Activated naive CD4-positive, alpha-beta T cell treated with anti-CD3 and anti-CD28 coated beads for 36 hours (primary cell): ENCODE measurements around the gene EHBP1. TPM values are rescaled to one million over a fixed set of nuclear protein-coding genes. Genes with fewer than 3 reads are reported as not detected.
"Not testable (repeated sequence)": the region's sequence is repeated elsewhere in the genome, so short reads cannot be mapped to it uniquely, and the experiment has no call there.

Experiments
- CTCF ChIA-PET: fragments of 350-600 bp; sonication (Branson Sonifier 250); formaldehyde crosslinking; loops from one replicate; lab custom pipeline; 2021; ENCODE audit warnings: antibody characterized with exemption; lab: Charles Lee
- DNase-seq: peaks from one replicate; pipeline ENCODE4 v3.0.0-alpha.2; 2020
- H3K27ac Mint-ChIP-seq: one replicate; pipeline ENCODE4 v1.8.0; 2021; ENCODE audit warnings: mild to moderate bottlenecking, mixed read lengths
- H3K27me3 Mint-ChIP-seq: one replicate; pipeline ENCODE4 v1.8.0; 2021; ENCODE audit warnings: low read depth, mixed read lengths
- H3K36me3 Mint-ChIP-seq: one replicate; pipeline ENCODE4 v1.8.0; 2021; ENCODE audit warnings: low read depth, mixed read lengths
- H3K4me1 Mint-ChIP-seq: one replicate; pipeline ENCODE4 v1.8.0; 2021; ENCODE audit warnings: low read depth, mixed read lengths
- H3K4me3 Mint-ChIP-seq: one replicate; pipeline ENCODE4 v1.8.0; 2021; ENCODE audit warnings: mild to moderate bottlenecking, moderate library complexity, mixed read lengths
- H3K9me3 Mint-ChIP-seq: one replicate; pipeline ENCODE4 v1.8.0; 2021; ENCODE audit warnings: mixed read lengths
- intact Hi-C: fragments of 100-400 bp; cut with micrococcal nuclease; formaldehyde crosslinking; loops from one replicate; pipeline ENCODE4 v1.15.1; 2023
- total RNA-seq, 2 experiments: library from RNA; stranded (reverse); gene quantifications; one replicate each; pipeline ENCODE4 v1.2.3, GENCODE V29; 2021

The EHBP1 gene
- total RNA-seq, 2 experiments from 2014 or later = 17.4 to 17.5 TPM

GRCh38 chr2:62708751-62709150, 3.2 kb downstream of the EHBP1 start:
- Mint-ChIP-seq H3K36me3 (peaks cover 9% of the 10 kb centered on the region), H3K9me3 (no peaks in the 10 kb centered on the region), H3K4me3 (no peak overlapping the region), H3K27ac (no peak overlapping the region), H3K4me1 (peaks cover 27% of the 10 kb centered on the region), H3K27me3 (no peaks in the 10 kb centered on the region)
- no peak for DNase-seq
- CTCF ChIA-PET = no interaction called here
- intact Hi-C loops = loop anchor here (5.0 to 10.0 kb wide), 5 partner anchors 201 to 1149 kb away; partner anchors contain the start of genes COMMD1, FAM161A and TMEM17

DNA sequence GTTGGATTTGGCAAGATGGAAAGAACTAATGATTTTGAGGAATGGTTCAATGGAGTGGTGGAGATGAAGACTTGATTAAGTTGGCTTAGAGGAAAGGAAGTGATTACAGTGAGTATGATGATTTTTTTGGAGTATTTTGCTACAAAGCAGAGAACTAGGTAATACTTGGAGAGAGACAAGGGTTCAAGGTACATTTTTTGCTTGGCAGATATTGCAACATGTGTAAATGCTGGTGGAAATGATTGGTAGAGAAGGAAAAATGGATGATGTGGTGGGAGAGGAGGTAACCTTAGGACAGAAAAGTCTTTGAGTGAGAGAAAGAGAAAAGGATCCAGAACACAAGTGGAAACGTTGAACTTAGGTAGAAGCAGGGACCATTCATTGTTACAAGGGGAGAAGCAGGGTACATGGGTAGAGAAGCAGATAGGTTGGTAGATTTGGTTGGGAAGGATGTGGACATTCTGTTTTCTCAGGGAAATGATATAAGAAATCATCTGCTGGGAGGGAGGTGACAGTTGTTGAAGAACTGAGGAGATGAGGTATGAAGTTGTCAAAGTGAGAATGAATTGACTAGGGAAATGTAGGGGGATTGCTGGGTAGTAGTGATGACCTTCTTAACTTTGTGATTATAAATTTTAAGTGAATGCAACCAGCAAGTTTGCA, 6.5 kb downstream of the EHBP1 start:
- no peak overlapping the region for H3K27ac Mint-ChIP-seq
- CTCF ChIA-PET = no interaction called here
- H3K9me3 Mint-ChIP-seq = no peaks in the 10 kb centered on the region
- no peaks in the 10 kb centered on the region for H3K27me3 Mint-ChIP-seq
- no peak for DNase-seq
- H3K4me1 Mint-ChIP-seq = peaks cover 20% of the 10 kb centered on the region
- no peak overlapping the region for H3K4me3 Mint-ChIP-seq
- H3K36me3 Mint-ChIP-seq = peaks cover 16% of the 10 kb centered on the region
- intact Hi-C loops = no loop called here

DNA sequence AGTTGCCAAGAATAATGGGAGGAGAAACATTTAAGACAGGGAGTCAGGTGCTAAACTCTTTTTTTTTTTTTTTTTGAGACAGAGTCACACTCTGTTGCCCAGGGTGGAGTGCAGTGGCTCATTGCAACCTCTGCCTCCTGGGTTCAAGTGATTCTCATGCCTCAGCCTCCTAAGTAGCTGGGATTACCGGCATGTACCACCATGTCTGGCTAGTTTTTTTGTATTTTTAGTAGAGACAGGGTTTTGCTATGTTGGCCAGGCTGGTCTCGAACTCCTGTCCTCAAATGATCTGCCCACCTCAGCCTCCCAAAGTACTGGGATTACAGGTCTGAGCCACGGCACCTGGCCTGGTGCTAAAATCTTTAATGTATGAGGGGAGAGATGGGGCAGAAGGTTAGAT, 7.7 kb downstream of the EHBP1 start:
- H3K27ac Mint-ChIP-seq, intact Hi-C loops, CTCF ChIA-PET, H3K27me3 Mint-ChIP-seq, DNase-seq, H3K9me3 Mint-ChIP-seq, H3K4me3 Mint-ChIP-seq: not testable (repeated sequence)
- Mint-ChIP-seq H3K36me3 (peaks cover 16% of the 10 kb centered on the region), H3K4me1 (peaks cover 16% of the 10 kb centered on the region)

- Mint-ChIP-seq H3K27me3 (no peaks in the 10 kb centered on the region), H3K4me3 (no peak overlapping the region), H3K36me3 (peaks cover 10% of the 10 kb centered on the region), H3K4me1 (peaks cover 10% of the 10 kb centered on the region), H3K27ac (no peak overlapping the region), H3K9me3 (no peaks in the 10 kb centered on the region)
- intact Hi-C loops = no loop called here
- DNase-seq = no peak
- CTCF ChIA-PET = no interaction called here
Measured at GRCh38 chr2:62713837-62714236, 8.3 kb downstream of the EHBP1 start.

GRCh38 chr2:62716768-62717167, 11.3 kb downstream of the EHBP1 start:
- intact Hi-C loops = no loop called here
- no peak overlapping the region for H3K4me3 Mint-ChIP-seq
- H3K27me3 Mint-ChIP-seq = no peaks in the 10 kb centered on the region
- peaks cover 14% of the 10 kb centered on the region for H3K4me1 Mint-ChIP-seq
- DNase-seq = no peak
- H3K9me3 Mint-ChIP-seq = no peaks in the 10 kb centered on the region
- CTCF ChIA-PET = interaction anchor here (0.6 kb wide), 1 partner anchor 320 kb away, joined by 4 read pairs; no protein-coding TSS in a partner anchor
- H3K27ac Mint-ChIP-seq = no peak overlapping the region
- peaks cover 16% of the 10 kb centered on the region for H3K36me3 Mint-ChIP-seq

- intact Hi-C loops = no loop called here
- CTCF ChIA-PET = interaction anchor here (0.6 kb wide), 1 partner anchor 320 kb away, joined by 4 read pairs; no protein-coding TSS in a partner anchor
- no peak overlapping the region for H3K27ac Mint-ChIP-seq
- peaks cover 2% of the 10 kb centered on the region for H3K9me3 Mint-ChIP-seq
- H3K27me3 Mint-ChIP-seq = no peaks in the 10 kb centered on the region
- DNase-seq = no peak
- H3K36me3 Mint-ChIP-seq = peaks cover 19% of the 10 kb centered on the region
- no peak overlapping the region for H3K4me3 Mint-ChIP-seq
- H3K4me1 Mint-ChIP-seq = peaks cover 14% of the 10 kb centered on the region
Measured at GRCh38 chr2:62717503-62718081, 12.1 kb downstream of the EHBP1 start.

DNA sequence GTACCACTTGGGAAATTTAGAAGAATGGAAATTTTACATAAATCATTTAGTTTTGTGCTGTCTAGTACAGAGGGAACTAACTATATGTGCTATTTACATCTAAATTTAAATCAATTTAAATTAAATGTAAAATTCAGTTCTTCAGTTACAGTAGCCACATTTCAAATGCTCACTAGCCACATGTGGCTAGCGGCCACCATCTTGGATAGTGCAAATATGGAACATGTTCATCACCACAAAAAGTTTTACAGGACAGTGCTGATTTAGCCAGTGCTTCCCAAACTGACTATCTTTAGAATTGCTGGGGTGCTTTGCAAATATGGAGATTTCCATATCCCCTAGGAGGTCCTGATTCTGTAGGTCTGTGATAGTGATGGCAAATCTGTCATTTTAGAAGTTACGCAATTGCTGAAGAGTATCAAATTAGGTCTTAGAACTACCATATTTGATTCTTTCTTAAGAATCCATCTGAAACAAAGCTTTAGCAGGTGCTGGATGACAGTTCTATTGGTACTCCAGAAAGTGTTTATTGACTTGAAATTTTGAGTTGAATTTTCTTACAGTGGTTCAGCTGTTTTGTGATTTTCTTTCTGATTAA, 12.8 kb downstream of the EHBP1 start:
- H3K27me3 Mint-ChIP-seq = no peaks in the 10 kb centered on the region
- H3K27ac Mint-ChIP-seq = no peak overlapping the region
- H3K4me3 Mint-ChIP-seq = no peak overlapping the region
- peaks cover 25% of the 10 kb centered on the region for H3K36me3 Mint-ChIP-seq
- H3K4me1 Mint-ChIP-seq = peaks cover 16% of the 10 kb centered on the region
- H3K9me3 Mint-ChIP-seq = peaks cover 10% of the 10 kb centered on the region
- no peak for DNase-seq
- CTCF ChIA-PET = no interaction called here
- intact Hi-C loops = no loop called here

DNA sequence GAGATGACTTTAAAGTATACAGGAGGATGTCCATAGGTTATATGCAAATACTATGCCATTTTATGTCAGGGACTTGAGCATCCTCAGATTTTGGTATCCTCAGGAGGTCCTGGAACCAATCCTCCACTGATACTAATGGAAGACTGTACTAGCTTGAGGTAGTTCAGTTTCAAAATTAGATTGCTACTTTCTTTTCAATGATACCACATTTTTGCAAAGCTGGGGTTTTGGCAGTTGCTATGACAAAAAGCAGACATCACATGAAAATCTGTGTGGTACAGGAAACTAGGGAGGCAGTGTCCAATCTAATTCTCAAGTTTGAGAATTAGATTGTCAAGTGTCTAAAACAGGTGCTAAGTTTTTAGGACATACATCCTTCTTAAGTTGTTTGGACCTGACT, 14.2 kb downstream of the EHBP1 start:
- H3K27me3 Mint-ChIP-seq = no peaks in the 10 kb centered on the region
- intact Hi-C loops = no loop called here

DNA sequence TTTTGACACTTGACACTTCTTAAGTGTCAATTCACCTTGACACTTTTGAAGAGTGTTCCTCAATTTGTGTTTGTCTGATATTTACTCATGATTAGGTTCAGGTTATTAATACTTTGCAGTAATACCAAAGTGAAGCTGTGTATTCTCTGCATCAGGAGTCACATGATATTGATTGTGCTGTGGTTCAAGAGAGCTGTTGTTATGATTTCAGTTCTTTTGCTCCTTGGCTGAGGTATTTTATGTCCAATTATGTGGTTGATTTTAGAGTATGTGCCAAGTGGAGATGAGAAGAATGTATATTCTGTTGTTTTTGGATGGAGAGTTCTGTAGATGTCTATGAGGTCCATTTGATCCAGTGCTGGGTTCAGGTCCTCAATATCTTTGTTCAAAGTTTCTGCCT, 17.2 kb downstream of the EHBP1 start:
- Mint-ChIP-seq H3K27me3 (no peaks in the 10 kb centered on the region), H3K4me1 (peaks cover 16% of the 10 kb centered on the region), H3K27ac (no peak overlapping the region), H3K4me3 (no peak overlapping the region), H3K36me3 (peaks cover 24% of the 10 kb centered on the region), H3K9me3 (peaks cover 11% of the 10 kb centered on the region)
- CTCF ChIA-PET = no interaction called here
- no peak for DNase-seq
- intact Hi-C loops = no loop called here

More for the DNA sequence above, 14.2 kb downstream of the EHBP1 start:
- CTCF ChIA-PET = interaction anchor here (0.6 kb wide), 1 partner anchor 212 kb away, joined by 3 read pairs; no protein-coding TSS in a partner anchor
- peaks cover 12% of the 10 kb centered on the region for H3K4me1 Mint-ChIP-seq
- no peak for DNase-seq
- H3K4me3 Mint-ChIP-seq = no peak overlapping the region
- H3K27ac Mint-ChIP-seq = no peak overlapping the region
- peaks cover 25% of the 10 kb centered on the region for H3K36me3 Mint-ChIP-seq
- H3K9me3 Mint-ChIP-seq = peaks cover 11% of the 10 kb centered on the region

GRCh38 chr2:62723253-62723652, 17.7 kb downstream of the EHBP1 start:
- no peak for DNase-seq
- Mint-ChIP-seq H3K4me1 (peaks cover 16% of the 10 kb centered on the region), H3K9me3 (peaks cover 11% of the 10 kb centered on the region), H3K4me3 (no peak overlapping the region), H3K27ac (no peak overlapping the region), H3K27me3 (no peaks in the 10 kb centered on the region), H3K36me3 (peaks cover 24% of the 10 kb centered on the region)
- intact Hi-C loops = no loop called here
- CTCF ChIA-PET = no interaction called here

DNA sequence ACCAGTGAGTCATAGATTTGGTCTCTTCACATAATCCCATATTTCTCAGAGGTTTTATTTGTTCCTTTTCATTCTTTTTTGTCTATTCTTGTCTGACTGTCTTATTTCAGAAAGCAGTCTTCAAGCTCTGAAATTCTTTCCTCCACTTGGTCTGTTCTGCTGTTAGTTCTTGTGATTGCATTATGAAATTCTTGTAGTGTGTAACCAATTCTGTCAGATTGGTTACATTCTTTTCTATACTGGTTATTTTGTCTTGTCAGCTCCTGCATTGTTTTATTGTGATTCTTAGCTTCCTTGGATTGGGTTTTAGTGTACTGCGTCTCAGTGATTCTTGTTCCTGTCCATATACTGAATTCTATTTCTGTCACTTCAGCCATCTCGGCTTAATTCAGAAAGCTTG, 18.6 kb downstream of the EHBP1 start:
- peaks cover 11% of the 10 kb centered on the region for H3K9me3 Mint-ChIP-seq
- CTCF ChIA-PET = no interaction called here
- intact Hi-C loops = no loop called here
- no peak overlapping the region for H3K4me3 Mint-ChIP-seq
- H3K36me3 Mint-ChIP-seq = peaks cover 24% of the 10 kb centered on the region
- H3K27ac Mint-ChIP-seq = no peak overlapping the region
- DNase-seq = no peak
- H3K4me1 Mint-ChIP-seq = peaks cover 16% of the 10 kb centered on the region
- no peaks in the 10 kb centered on the region for H3K27me3 Mint-ChIP-seq

- intact Hi-C loops = no loop called here
- DNase-seq = peak; percentile 29
- Mint-ChIP-seq H3K4me1 (peaks cover 10% of the 10 kb centered on the region), H3K27me3 (no peaks in the 10 kb centered on the region), H3K9me3 (peaks cover 13% of the 10 kb centered on the region), H3K36me3 (peaks cover 22% of the 10 kb centered on the region), H3K4me3 (no peak overlapping the region), H3K27ac (no peak overlapping the region)
- CTCF ChIA-PET = no interaction called here
Measured at GRCh38 chr2:62724886-62725711, 19.6 kb downstream of the EHBP1 start.
